Skin of body (tissue), 2 donors: ENCODE measurements around the gene FLG. TPM values are rescaled to one million over a fixed set of nuclear protein-coding genes. Genes with fewer than 3 reads are reported as not detected.
"Not testable (repeated sequence)": the region's sequence is repeated elsewhere in the genome, so short reads cannot be mapped to it uniquely, and the experiment has no call there.

Source experiments
- DNase-seq: peaks from one replicate; lab custom pipeline; 2025; lab: John Stamatoyannopoulos, UW
- total RNA-seq: library from RNA; depleted of rRNA; stranded (reverse); fragments of >200 nt; gene quantifications from one replicate; pipeline ENCODE4 v1.2.3, GENCODE V29; 2014

FLG gene
- total RNA-seq = 171 TPM

DNA sequence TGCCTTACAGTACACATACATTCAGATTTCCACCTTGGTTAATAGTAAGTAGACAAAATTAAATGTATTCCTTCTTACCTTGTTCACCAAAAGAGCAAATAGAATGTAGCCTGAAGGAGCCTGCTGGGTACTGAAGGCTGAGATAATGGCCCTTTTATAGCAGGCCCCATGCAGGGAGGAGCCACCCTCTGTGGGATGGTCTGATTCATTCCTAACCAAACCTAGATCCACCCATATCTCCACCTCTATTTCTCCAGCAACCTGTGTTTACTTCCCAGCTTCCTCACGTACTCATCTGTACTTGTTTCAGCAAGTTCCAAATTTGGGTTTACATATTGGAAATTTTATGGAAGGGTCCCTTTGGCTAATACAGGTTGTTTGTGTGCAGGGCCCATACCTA, at the start of gene FLG:
Gene FLG, minus strand, starts transcription at position 129 of the 400 bp plus-strand sequence. CDS start 9,783 bp downstream, outside the sequence.
- no peak for DNase-seq

DNA sequence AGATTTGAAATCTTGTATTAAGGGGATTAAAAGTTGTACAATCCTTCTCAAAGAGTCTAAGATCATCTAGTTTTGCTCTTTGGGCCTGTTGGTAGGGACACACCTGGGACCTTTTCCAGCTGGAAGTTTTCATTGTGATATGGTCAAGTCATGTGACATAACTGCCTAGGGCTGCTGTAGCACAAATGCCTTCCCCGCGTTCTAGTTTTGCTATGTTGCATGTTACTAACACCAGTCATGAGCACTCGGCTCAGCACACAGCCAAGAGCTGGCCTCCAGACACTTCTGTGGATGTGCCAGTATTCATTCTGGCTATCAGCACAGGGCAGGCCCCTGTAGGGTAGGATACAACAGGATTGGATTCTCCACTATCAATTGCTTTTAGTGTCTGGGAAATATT, 49.4 kb upstream of the FLG start:
- DNase-seq = no peak

DNA sequence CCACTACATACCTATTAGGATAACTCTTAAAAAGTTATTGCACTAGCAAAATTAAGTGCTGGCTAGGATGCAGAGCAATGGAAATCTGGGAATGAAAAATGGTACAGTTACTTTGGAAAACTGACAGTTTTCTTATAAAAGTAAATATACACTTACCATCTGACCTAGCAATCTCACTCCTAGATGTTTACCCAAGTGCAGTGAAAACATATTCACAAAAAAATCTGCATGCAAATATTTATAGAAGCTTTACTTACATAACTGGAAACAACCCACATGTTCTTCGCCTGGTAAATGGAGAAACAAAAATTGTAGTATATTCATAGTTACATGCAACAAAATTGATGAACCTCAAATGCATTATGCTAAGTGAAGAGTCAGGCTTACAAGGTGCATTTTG, 47.6 kb upstream of the FLG start:
- no peak for DNase-seq

DNA sequence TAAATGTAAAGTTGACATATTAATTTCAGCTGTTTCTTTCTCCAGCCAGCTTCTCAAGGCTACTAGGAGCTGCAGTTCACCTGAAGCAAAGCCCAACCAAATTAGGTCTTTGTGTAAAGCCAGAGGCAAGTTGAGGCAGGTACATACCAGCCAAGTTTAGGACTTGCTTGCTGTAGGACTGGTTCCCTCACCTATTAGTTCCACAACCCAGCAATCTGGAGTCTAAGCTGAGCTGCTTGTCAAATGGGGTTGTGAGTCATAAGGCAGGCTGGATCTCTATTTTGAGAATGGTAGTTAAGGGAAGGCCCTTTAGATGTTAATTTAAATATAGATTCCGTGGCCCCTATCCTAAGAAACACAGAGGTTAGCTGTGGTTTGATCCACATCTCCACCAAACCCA, 42.4 kb upstream of the FLG start:
- no peak for DNase-seq

DNA sequence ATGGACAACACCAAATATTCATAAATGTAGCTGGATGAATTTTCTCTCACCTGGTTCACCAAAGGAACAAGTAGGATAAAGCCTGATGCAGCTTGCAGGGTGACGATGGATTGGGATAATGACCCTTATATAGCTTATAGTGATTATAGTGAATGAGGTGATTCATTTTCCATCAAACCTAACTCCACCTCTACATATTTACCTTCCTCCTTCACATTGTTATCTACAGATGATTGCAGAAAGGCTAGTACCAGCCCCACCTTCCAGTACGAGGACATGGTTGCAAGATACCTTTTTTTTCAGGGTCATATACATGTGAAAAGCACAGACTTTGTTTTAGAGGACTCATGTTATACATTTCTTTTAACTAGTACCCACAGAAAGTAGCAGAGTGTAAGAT, 34.9 kb upstream of the FLG start, which contains the start of gene FLG2:
Gene FLG2, minus strand, starts transcription at position 101 of the 400 bp plus-strand sequence. CDS start 1,122 bp downstream, outside the sequence.
- DNase-seq = no peak

DNA sequence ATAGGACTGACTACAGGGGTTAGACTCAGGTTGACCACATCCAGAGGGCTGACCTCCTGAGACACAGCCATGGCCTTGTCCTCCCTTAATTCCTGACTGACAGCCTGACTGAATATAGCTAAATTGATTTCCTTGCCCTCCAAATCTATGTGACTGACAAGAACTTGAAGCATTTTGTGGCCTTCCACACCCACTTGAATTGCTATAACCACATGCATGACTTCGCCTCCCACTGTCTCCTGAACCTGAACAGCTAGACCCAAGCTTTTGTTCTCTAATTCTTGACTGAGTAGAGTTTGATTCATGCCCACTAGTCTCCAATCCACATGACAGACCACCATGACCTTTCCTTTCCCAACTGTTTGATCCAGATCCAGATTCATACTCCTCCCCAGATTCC, 31.7 kb upstream of the FLG start:
- no peak for DNase-seq

DNA sequence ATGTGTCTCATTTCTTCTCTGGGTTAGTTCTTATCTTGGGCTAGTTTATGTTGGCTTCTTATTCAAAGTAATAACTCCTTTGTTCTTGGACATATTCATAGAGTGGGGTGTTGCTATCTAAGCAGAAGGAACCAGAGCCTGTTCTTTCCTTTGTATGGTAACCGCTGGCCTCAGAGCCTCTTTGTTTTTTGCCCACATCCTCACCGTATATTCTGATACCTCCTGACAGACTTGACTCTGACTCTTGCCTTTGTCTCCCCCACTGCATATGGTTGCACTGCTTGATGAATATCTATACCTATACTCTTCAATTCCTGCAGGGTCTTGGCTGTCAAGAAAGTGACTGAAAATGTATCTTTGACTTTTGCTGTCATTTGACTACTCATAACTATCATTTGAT, 24.6 kb upstream of the FLG start:
- no peak for DNase-seq

DNA sequence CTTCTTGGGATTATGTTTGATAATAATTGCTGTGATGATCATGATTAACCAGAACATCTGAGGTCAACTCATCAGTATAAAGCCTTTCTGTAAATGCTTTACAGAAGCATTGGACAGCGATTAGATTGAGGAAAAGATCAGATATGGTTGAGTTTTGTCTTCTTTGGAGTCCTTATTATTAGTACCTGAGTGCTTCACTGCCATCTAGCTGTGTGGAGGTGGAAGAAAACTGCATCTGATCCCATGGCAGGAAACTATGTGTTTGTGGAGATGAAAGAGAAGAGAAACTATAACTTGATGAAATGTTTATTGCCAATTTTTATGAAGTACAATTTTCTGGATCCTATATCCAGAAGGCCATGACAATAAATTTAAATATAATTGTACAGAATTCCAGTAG, 23.4 kb upstream of the FLG start:
- DNase-seq = no peak

DNA sequence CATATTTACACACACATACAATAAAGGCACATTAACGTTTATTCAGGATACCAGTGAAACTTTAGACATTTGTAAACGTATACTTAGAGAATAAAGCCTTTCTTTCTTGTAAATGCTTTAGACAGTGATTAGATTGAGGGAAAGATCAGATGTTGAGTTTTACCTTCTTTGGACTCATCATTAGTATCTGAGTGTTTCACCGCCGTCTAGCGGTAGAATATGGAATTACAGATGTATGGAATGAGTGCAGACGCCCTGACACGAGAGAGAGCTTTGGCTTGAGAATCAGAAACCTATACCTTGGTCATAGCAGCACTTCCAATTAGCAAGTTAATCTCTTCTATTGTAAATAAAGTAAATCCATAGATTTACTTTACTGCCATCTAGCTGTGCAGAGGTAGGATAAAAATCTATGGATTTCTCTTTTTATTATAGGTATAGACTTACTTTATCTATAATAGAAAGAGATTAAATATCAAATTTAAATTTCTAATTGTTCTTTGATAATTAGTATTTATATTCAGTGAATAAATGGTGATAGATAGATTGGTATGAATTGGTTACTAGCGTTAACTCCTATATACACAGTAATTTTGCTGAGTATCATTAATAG, 22.2 kb upstream of the FLG start:
- peak; percentile 10 for DNase-seq

DNA sequence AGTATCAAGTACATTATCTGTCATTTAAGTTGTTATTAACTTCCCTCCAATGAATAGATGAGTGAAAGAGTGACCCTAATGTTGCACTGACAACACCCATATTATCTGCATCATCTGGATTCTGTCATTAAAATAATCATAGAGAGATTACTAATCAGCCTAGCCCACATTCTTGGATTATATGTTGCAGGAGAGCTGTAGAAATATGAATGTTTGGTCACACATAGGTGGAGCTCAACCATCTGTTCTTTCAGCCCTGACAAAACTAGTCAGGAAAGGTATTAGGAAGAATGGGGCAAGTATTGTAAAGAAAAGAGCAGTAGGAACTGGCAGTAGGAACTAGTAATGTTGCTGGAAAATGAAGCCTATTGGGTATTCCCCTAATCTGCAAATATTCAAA, 19.4 kb upstream of the FLG start:
- DNase-seq = no peak

DNA sequence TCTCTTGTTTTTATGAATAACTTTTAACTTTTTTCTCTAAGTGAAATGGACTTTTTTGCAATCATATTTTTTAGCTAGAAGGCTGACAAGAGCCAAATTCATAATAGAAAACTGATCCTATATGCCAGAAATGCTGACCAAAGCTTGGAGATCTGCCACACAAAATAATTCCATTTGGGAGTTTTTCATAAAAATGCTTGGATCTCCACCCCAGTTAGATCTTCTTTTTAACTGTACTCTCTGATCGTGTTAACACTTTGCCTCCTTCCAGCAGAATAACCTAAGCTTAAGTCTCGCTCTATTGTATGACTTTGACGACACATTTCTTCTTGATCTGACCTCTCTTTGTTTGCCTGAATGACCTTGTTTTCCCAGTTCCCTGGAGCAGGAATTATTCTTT, 18.0 kb upstream of the FLG start:
- peak; percentile 48 for DNase-seq

DNA sequence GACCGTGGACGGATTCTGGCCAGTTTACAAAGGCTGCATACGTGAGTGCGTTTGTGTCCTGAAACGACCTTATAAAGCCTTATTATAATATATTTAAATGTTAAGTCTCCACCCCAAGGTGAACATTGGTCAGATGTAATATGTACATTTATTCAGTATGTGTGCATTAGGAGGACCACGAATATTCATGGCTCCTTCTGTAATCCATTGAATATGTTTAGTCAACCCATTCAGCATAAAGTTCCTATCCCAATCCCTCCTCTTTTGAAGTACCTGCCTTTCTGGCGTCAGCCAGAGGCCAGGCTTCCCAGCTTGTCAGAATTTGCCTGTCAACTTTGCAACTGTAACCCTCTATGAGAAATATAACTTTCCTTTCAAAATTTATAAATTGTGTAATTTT, 10.4 kb upstream of the FLG start:
- no peak for DNase-seq

DNA sequence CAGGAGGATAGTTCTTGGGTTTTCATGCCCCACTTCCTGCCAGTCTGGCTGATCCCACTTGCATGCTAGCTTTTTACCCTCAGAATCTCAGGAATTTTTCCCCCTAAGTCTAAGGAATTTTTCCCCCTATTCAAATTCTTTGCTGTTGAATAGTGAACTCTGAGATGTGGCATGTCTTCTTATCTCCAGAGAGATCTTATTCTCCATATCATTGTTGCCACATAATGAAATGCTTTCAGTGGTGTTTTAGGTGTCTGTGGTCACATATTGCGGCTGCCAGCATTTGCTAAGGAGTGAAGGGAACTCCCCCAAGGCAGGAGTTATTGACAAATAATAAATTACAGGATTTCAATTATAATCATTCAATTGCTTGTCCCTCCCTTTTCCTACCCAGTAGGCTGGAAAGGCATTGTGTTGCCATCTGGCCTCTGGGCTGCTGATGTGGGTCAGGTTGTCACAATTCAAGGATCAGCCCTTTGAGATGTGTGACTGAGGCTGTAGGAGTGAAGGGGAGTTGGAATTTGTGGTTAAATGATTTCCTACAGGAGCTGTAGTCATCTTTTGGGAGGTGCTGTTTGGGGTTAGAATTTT, 3.9 kb upstream of the FLG start:
- DNase-seq = no peak

DNA sequence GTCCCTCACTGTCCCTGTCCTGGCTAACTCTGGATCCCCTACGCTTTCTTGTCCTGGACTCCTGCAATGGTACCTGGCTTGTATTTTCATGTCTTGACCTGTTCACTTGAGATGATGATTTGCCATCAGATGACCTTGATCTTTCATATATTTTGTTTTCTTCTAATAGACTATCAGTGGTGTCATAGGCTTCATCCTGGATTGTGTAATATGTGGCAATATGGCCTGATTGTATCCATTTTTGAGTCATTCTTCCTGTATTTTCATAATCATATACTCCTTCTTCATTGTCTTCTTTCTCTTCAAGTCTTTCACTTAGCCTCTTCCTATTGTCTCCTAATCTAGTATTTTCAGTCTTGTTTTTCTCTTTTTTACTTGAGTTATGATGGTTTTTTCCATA, 11.1 kb downstream of the FLG start:
- DNase-seq = no peak

DNA sequence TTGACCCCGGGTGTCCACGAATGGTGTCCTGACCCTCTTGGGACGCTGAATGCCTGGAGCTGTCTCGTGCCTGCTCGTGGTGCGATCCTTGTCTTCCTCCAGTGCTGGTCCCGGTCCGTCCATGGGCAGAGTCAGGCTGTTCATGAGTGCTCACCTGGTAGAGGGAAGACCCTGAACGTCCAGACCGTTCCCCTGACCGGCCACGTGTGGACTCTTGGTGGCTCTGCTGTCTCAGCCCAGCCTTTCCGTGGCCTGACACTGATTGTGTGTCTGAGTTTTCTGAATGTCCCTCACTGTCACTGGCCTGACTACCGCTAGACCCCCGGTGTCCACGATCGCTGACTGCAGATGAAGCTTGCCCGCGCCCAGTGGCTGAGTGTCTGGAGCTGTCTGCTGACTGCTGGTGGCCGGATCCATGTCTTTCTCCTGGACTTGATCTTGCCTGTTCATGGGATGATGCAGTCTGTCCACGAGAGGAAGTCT, 11.7 kb downstream of the FLG start:
- no peak for DNase-seq

DNA sequence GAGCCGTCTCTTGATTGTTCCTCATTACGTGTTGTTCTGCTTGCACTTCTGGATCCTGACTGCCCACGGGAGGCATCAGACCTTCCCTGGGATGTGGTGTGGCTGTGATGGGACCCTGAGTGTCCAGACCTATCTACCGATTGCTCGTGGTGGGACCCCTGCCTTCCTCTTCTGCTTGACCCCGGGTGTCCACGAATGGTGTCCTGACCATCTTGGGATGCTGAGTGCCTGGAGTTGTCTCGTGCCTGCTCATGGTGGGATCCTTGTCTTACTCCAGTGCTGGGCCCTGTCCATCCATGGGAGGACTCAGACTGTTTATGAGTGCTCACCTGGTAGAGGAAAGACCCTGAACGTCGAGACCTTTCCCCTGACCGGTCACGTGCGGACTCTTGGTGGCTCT, 12.9 kb downstream of the FLG start:
- DNase-seq = not testable (repeated sequence)

DNA sequence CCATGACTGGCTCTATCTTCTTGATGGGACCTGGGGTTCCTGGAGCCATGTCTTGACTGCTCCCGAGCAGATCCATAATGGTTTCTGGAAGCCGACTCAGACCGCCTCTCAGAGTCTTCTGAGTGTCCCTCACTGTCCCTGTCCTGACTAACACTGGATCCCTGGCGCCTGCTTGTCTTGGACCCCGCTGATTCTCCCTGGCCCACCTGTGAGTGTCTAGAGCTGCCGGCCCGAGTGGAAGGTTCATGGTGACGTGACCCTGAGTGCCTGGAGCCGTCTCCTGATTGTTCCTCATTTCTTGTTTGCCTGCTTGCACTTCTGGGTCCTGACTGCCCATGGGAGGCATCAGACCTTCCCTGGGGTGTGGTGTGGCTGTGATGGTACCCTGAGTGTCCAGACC, 15.1 kb downstream of the FLG start:
- DNase-seq = no peak

DNA sequence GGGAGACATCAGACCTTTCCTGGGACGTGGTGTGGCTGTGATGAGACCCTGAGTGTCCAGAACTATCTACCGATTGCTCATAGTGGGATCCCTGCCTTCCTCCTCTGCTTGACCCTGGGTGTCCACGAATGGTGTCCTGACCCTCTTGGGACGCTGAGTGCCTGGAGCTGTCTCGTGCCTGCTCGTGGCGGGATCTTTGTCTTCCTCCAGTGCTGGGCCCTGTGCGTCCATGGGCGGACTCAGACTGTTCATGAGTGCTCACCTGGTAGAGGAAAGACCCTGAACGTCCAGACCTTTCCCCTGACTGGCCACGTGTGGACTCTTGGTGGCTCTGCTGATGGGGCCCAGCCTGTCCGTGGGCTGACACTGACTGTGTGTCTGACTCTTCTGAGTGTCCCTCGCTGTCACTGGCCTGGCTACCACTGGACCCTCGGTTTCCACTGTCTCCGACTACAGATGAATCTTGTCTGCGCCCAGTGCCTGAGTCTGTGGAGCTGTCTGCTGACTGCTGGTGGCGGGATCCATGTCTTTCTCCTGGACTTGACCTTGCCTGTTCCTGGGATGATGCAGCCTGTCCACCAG, 15.6 kb downstream of the FLG start:
- not testable (repeated sequence) for DNase-seq

DNA sequence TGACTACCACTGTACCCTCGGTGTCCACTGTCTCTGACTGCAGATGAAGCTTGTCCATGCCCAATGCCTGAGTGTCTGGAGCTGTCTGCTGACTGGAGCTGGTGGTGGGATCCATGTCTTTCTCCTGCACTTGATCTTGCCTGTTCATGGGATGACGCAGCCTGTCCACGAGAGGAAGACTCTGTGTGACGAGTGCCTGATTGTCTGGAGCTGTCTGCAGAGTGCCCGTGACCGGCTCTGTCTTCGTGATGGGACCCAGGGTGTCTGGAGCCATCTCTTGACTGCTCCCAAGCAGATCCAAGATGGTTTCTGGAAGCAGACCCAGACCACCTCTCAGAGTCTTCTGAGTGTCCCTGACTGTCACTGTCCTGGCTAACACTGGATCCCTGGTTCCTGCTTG, 16.3 kb downstream of the FLG start:
- not testable (repeated sequence) for DNase-seq

DNA sequence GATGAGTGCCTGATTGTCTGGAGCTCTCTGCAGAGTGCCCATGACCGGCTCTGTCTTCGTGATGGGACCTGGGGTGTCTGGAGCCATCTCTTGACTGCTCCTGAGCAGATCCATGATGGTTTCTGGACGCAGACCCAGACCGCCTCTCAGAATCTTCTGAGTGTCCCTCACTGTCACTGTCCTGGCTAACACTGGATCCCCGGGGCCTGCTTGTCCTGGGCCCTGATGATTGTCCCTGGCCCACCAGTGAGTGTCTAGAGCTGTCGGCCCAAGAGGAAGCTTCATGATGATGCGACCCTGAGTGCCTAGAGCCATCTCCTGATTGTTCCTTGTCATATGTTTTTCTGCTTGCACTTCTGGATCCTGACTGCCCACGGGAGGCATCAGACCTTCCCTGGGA, 17.1 kb downstream of the FLG start:
- DNase-seq = not testable (repeated sequence)

DNA sequence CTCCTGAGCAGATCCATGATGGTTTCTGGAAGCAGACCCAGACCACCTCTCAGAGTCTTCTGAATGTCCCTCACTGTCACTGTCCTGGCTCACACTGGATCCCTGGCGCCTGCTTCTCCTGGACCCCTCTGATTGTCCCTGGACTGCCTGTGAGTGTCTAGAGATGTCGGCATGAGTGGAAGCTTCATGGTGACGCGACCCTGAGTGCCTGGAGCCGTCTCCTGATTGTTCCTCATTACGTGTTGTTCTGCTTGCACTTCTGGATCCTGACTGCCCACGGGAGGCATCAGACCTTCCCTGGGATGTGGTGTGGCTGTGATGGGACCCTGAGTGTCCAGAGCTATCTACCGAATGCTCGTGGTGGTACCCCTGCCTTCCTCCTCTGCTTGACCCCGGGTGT, 18.9 kb downstream of the FLG start:
- not testable (repeated sequence) for DNase-seq

DNA sequence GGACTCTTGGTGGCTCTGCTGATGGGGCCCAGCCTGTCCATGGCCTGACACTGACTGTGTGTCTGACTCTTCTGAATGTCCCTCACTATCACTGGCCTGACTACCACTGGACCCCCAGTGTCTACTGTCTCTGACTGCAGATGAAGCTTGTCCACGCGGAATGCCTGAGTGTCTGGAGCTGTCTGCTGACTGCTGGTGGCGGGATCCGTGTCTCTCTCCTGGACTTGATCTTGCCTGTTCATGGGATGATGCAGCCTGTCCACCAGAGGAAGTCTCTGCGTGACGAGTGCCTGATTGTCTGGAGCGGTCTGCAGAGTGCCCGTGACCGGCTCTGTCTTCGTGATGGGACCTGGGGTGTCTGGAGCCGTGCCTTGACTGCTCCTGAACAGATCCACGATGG, 20.3 kb downstream of the FLG start:
- not testable (repeated sequence) for DNase-seq
